Upper lobe of left lung (tissue), 6 donors: ENCODE results near the gene PP2D1. TPM values are rescaled to one million over a fixed set of nuclear protein-coding genes. Genes with fewer than 3 reads are reported as not detected.
"Not testable (repeated sequence)": the region's sequence is repeated elsewhere in the genome, so short reads cannot be mapped to it uniquely, and the experiment has no call there.

Experiments used
- ATAC-seq, 2 donors: fragments of 200-7000 bp; cut with Tn5 transposase; one replicate each; pipeline ENCODE4 v1.9.1; 2022; ENCODE audit warnings: mild to moderate bottlenecking in 2 of 2, moderate library complexity in 2 of 2; ENCODE audit not compliant: low FRiP score in 2 of 2
- DNase-seq, 2 donors: peaks; one replicate each; pipeline ENCODE4 v3.0.0-alpha.2; 2019 to 2020
- H3K27ac ChIP-seq, 4 donors: fragments of 200-600 bp; sonication (generic); one replicate each; pipeline ENCODE4 v1.5.1; 2016 to 2019
- H3K27me3 ChIP-seq, 4 donors: fragments of 200-600 bp; sonication (generic); one replicate each; pipeline ENCODE4 v1.5.1; 2017 to 2019
- H3K36me3 ChIP-seq, 4 donors: fragments of 200-600 bp; sonication (generic); one replicate each; pipeline ENCODE4 v1.5.1; 2016 to 2019
- H3K4me1 ChIP-seq, 4 donors: fragments of 200-600 bp; sonication (generic); one replicate each; pipeline ENCODE4 v1.5.1; 2018 to 2019
- H3K4me3 ChIP-seq, 4 donors: fragments of 200-600 bp; sonication (generic); one replicate each; pipeline ENCODE4 v1.5.1; 2017 to 2019; ENCODE audit warnings: mild to moderate bottlenecking in 2 of 4, moderate library complexity in 1 of 4
- H3K9me3 ChIP-seq, 4 donors: fragments of 200-600 bp; sonication (generic); one replicate each; pipeline ENCODE4 v1.5.1; 2018 to 2019
- EP300 ChIP-seq, 4 donors: sonication (generic); formaldehyde crosslinking; IDR thresholded peaks; one replicate each; pipeline ENCODE4 v1.5.1; 2017; ENCODE audit warnings: antibody characterized with exemption in 4 of 4, control low read depth in 2 of 4
- POLR2A ChIP-seq, 4 donors: fragments of 450-650 bp; IDR thresholded peaks; one replicate each; pipeline ENCODE4 v1.5.1; 2016 to 2017; ENCODE audit warnings: antibody characterized with exemption in 4 of 4, mild to moderate bottlenecking in 2 of 4
- POLR2AphosphoS5 ChIP-seq, 2 donors: sonication (generic); formaldehyde crosslinking; IDR thresholded peaks; one replicate each; pipeline ENCODE4 v1.5.1; 2017; ENCODE audit warnings: antibody characterized with exemption in 2 of 2
- WGBS, 2 donors: methylation state at CpG; one replicate each; pipeline ENCODE4 v1.1.5; 2017 to 2018; 5-methylcytosine and 5-hydroxymethylcytosine counted together
- total RNA-seq, 6 donors: library from RNA; depleted of rRNA in 4 of 6; stranded (reverse); fragments of >200 nt in 4 of 6; gene quantifications; one replicate each; pipeline versions ENCODE4 v1.1.0 to v1.2.1, GENCODE V29; 2016 to 2021
- TF ChIP-seq, protein P1 (sequence below), 6 experiments: fragments of 450-650 bp in 4 of 6; fragments of 200-600 bp in 2 of 6; sonication (generic) in 2 of 6; IDR thresholded peaks; one replicate each; pipeline ENCODE4 v1.5.1; 2016 to 2019; ENCODE audit warnings: antibody characterized with exemption in 6 of 6
- donor health status: DM: no; HTN: no; CAD: no; lungs with moderate emphysema.
- donor health status: DM: no; HTN: yes; CAD: no; lungs with severe emphysema.

PP2D1 gene
- total RNA-seq, 6 donors from 2014 or later, result not detected

DNA sequence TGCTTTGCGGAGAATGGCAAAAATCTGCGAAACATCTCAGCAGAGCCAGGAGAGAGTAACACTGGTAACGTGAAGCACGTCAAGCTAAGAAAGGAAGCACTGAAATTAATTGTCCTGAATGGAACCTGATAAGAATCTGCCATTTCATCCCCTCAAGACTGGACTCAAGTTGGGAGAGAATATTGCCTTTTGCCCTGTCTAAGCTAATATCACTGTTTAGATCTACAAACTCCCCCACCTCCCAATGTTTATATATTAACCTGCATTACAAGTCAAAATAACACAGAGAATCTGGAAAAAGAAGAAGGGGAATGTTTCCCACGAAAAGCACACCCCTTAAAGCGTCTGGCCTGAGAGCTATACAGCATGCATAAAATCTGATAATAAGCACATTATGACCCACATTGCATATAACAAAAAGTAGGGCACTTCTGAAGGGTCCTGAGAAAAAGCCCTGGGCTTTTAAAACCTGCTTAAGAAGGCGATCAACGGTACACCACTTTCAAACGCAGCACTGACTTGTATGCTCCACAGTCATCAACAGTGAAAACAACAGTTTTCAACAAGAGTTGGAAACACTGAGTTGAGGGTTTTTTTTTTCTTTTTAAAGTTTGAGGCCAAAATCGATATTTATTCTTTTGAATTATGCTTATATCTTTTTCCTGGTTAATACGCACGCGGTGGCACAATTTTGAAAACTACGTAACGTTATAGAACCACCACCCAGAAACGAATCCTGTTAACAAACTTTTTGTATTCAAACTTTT, 26.8 kb upstream of the PP2D1 start:
- no peak for DNase-seq
- 11 to 16% methylated on average over 16 of the region's 16 CpGs for WGBS, 2 donors
- Histone ChIP-seq H3K27me3 (no peaks in the 10 kb centered on the region), H3K9me3 (no peaks in the 10 kb centered on the region), H3K36me3 (no peaks in the 10 kb centered on the region), H3K27ac (peak overlapping the region; percentile 92 to 99 (median 98)), H3K4me1 (peaks cover 23 to 37% (median 31%) of the 10 kb centered on the region in 4 donors), H3K4me3 (peak overlapping the region; percentile 68 to 90 (median 82))
- TF ChIP-seq POLR2AphosphoS5 (IDR thresholded peaks at IDR 0.05) (no peak), POLR2A (IDR thresholded peaks at IDR 0.05) (no peak), EP300 (IDR thresholded peaks at IDR 0.05) (no peak)
- TF ChIP-seq, protein P1, sequence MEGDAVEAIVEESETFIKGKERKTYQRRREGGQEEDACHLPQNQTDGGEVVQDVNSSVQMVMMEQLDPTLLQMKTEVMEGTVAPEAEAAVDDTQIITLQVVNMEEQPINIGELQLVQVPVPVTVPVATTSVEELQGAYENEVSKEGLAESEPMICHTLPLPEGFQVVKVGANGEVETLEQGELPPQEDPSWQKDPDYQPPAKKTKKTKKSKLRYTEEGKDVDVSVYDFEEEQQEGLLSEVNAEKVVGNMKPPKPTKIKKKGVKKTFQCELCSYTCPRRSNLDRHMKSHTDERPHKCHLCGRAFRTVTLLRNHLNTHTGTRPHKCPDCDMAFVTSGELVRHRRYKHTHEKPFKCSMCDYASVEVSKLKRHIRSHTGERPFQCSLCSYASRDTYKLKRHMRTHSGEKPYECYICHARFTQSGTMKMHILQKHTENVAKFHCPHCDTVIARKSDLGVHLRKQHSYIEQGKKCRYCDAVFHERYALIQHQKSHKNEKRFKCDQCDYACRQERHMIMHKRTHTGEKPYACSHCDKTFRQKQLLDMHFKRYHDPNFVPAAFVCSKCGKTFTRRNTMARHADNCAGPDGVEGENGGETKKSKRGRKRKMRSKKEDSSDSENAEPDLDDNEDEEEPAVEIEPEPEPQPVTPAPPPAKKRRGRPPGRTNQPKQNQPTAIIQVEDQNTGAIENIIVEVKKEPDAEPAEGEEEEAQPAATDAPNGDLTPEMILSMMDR (IDR thresholded peaks at IDR 0.05), result no peak
- no peak for ATAC-seq

- H3K36me3 ChIP-seq, result no peaks in the 10 kb centered on the region
- H3K9me3 ChIP-seq, result no peaks in the 10 kb centered on the region
- no peak for ATAC-seq
- DNase-seq, result no peak
- H3K27me3 ChIP-seq, result no peaks in the 10 kb centered on the region
- H3K4me1 ChIP-seq, result peaks cover 11 to 23% (median 17%) of the 10 kb centered on the region in 4 donors
- 85 to 100% methylated on average over 1 of the region's 1 CpG for WGBS, 2 donors
- TF ChIP-seq EP300 (IDR thresholded peaks at IDR 0.05) (no peak), POLR2A (IDR thresholded peaks at IDR 0.05) (no peak), POLR2AphosphoS5 (IDR thresholded peaks at IDR 0.05) (no peak)
- TF ChIP-seq, protein P1 (IDR thresholded peaks at IDR 0.05), result no peak
- no peak overlapping the region for H3K4me3 ChIP-seq
- no peak overlapping the region for H3K27ac ChIP-seq
Observed at GRCh38 chr3:20037255-20037996, 25.4 kb upstream of the PP2D1 start.

DNA sequence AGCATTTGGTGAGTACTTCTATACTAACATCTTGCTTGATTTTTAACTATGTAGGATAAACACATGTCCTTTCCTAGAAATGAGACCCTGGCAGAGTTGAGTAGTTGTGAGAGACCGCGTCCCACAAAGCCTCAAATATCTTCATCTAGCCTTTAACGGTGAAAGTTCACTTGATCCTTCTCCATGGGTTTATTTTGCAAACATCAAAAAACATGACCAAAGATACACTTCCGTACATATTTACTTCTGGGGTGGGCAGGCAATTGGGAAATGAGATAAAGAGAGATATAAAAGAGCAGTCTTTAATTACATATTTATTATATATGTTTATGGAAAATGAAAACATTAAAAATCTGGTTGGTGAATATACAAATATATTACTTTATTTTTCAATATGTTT, 23.0 kb upstream of the PP2D1 start:
- WGBS, 2 donors, result 92 to 97% methylated on average over 4 of the region's 4 CpGs
- ATAC-seq, result no peak
- H3K36me3 ChIP-seq, result no peaks in the 10 kb centered on the region
- no peak overlapping the region for H3K4me3 ChIP-seq
- DNase-seq, result no peak
- TF ChIP-seq POLR2AphosphoS5 (IDR thresholded peaks at IDR 0.05), result no peak
- TF ChIP-seq, protein P1 (IDR thresholded peaks at IDR 0.05), result no peak
- no peak for TF ChIP-seq EP300 (IDR thresholded peaks at IDR 0.05)
- TF ChIP-seq POLR2A (IDR thresholded peaks at IDR 0.05), result no peak
- H3K4me1 ChIP-seq, result peaks cover 0 to 10% (median 9%) of the 10 kb centered on the region in 4 donors
- no peaks in the 10 kb centered on the region for H3K9me3 ChIP-seq
- no peaks in the 10 kb centered on the region for H3K27me3 ChIP-seq
- no peak overlapping the region for H3K27ac ChIP-seq

DNA sequence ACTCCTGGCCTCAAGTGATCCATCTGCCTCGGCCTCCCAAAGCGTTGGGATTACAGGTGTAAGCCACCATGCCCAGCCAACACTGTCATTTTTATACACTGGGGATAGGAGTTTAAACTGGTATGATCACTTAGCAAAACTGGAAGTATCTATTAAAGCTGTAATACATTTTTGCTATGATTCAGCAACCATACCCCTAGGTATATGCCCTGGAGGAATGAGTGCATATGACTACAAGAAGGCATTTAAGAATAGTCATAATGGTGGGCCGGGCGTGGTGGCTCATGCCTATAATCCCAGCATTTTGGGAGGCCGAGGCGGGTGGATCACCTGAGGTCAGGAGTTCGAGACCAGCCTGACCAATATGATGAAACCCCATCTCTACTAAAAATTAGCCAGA, 19.9 kb upstream of the PP2D1 start:
- ATAC-seq, H3K9me3 ChIP-seq, H3K36me3 ChIP-seq, H3K4me1 ChIP-seq, H3K27me3 ChIP-seq, H3K27ac ChIP-seq, DNase-seq, H3K4me3 ChIP-seq: not testable (repeated sequence)
- 96 to 97% methylated on average over 7 of the region's 7 CpGs for WGBS, 2 donors

DNA sequence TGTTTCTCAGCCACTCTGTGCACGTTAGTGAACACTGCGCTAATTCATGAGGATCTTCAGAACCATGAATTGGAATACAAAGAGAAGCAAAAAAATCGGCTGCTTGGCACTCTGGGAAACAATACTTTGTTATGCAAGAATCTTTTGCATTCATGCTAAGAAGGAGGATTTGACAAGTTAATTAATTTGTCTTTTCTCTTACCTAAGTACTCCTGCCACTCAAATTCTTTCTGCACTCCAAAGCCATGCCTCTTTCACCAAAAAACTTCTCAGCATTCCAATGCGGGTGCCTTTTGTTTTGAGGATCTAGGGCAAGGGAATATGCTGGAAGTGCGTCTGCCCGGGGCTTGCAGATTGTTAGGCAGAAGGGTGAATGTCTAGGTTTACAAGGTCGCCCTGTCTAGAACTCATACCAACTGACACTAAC, 16.9 kb upstream of the PP2D1 start:
- H3K4me3 ChIP-seq, result no peak overlapping the region
- DNase-seq (no peak), ATAC-seq (no peak)
- 73 to 80% methylated on average over 7 of the region's 7 CpGs for WGBS, 2 donors
- H3K36me3 ChIP-seq, result no peaks in the 10 kb centered on the region
- no peak for TF ChIP-seq POLR2A (IDR thresholded peaks at IDR 0.05)
- TF ChIP-seq EP300 (IDR thresholded peaks at IDR 0.05), result no peak
- TF ChIP-seq POLR2AphosphoS5 (IDR thresholded peaks at IDR 0.05), result no peak
- TF ChIP-seq, protein P1 (IDR thresholded peaks at IDR 0.05), result no peak
- no peaks in the 10 kb centered on the region for H3K9me3 ChIP-seq
- no peak overlapping the region for H3K27ac ChIP-seq
- H3K27me3 ChIP-seq, result no peaks in the 10 kb centered on the region
- peaks cover 4 to 12% (median 9%) of the 10 kb centered on the region in 4 donors for H3K4me1 ChIP-seq
